HG02938 (cell line): Measurements from ENCODE around the gene ARMC8.

Source experiments
- ATAC-seq: cut with Tn5 transposase; IDR thresholded peaks from one replicate; pipeline ENCODE4 v1.9.1; 2021; ENCODE audit warnings: mild to moderate bottlenecking, moderate library complexity; ENCODE audit not compliant: unreplicated experiment

The ARMC8 gene

DNA sequence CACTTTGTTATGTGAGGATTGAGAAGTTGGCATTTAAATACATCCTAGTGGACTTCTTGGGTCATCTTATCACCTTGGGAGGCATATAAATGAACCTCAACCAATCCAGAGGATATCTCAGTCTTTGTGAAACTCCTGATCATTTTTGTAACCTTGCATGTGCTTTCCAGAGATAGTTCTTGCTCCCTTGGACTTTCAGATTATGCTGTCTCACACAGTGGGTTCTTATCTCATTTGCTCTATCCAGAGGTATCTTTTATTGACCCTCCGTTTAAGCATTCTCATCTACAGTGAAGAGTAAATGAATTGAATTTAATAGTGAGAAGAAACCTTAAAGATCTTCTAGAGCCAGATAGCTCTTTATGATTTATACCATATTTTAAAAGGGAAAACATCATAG is 10.4 kb downstream of the ARMC8 start:
- no peak for ATAC-seq

DNA sequence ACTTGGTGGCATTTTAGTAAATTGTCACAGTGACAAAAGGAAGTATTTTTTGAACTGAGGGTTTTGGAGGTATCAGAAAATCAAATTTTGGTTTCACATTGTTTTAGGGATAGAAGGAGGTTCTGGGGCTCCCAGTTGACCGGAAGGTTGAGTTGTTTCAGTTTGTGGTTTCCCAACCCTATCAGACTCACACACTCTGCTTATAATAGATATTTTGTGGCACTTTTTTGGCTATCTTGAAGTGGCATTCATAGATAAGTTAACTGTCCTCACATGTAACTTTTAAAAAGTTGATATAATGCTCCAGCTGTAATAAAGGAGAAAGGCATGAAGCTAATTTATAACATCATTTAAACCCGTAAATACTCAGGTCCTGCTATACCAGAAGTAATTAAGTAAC is 12.8 kb downstream of the ARMC8 start:
- ATAC-seq = no peak

DNA sequence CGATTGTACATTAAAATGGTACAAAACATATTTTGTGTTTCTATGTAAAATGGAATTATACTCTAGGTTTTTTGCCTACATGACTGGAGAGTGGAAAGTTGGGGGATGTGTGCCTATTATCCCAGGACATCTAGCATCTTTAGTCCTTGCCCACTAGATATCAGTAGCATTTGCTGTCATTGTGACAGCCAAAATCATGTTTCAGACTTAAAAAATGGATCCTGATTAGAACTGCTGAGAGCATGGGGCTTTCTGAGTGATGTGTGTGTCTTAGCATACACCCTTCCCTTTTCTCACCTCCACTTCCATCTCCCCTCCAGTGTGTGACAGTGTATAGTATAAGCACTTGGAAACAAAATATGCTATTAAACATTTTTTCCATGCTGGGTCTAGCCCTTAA is 13.3 kb downstream of the ARMC8 start:
- no peak for ATAC-seq

DNA sequence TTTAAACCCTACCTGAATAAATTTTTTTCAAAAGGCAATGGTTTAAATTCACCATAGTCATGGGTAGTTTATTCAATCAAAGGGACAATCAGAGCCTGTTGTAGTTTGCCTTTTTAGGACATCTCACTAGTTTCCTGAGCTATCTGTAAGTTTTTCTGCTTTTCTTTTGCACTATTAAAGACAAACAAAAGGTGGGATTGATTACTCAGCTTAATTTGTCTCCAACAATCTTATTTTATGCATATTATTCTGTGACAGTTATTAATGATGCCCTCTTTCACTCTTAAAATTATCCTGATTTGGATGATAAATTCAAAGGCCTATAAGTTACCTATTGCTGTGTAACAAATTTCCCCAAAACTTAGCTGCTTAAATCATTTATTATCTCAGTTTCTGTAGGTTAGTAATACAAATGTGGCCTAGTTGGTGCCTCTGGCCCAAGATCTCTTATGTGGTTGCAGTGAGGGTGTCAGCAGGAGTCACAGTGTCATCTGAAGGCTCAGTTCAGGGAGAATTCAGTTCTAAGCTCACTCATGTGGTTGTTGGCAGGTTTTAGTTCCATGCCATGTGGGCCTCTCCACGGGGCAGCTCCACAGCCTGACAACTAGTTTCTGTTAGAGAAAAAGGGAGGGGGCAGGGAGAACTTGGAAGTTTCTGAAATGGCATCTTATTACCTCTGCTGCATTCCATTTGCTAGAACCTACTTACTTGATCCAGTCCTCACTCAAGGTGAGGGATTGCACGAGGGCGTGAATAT is 16.0 kb downstream of the ARMC8 start:
- no peak for ATAC-seq

DNA sequence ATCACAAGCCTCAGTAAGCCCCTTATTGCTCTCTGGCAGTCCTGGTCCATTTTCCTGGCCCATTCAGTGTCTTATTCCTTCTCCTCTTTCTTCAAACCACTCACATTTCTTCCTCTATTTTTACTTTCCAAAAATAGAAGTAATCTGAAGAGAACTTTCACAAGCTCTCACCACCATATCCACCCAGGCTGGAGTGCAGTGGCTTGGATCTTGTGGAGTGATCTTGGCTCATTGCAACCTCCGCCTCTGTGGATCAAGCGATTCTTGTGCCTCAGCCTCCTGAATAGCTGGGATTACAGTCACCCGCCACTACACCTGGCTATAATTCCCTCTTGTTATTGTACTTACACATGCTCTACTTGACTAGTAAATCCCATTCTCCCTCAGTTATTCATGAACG is 16.8 kb downstream of the ARMC8 start:
- no peak for ATAC-seq

DNA sequence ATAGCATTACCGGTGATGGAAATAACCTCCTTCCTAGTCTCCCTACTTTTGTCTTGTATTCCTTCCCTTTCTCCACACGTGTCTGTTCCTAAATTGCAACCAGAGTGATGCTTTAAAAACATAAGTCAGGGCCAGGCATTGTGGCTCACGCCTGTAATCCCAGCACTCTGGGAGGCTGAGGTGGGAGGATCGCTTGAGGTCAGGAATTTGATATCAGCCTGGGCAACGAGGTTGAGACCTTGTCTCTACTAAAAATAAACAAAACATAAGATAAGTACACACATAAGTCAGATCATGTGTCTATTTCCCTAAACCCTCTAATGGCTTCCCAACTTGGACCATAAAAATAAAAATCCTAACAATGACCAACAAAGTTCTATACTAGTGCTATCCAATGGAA is 18.4 kb downstream of the ARMC8 start:
- no peak for ATAC-seq

DNA sequence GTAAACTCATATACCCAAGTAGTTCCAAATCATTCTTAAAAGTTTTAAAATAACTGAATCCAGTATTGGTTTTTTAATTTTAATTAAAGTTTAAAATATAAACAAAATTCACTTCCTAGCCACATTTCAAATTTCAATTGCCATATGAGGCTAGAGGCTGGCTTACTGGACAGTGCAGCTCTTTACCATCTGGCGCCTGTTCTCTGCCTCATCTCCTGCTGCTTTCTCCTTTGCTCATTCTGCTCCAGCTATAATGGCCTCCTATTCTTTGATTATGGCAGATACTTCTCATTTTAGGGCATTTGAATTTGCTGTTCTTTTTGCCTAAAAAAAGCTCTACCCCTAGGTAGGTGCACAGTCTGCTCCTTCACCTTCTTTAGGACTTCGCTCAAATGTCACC is 19.1 kb downstream of the ARMC8 start:
- no peak for ATAC-seq

DNA sequence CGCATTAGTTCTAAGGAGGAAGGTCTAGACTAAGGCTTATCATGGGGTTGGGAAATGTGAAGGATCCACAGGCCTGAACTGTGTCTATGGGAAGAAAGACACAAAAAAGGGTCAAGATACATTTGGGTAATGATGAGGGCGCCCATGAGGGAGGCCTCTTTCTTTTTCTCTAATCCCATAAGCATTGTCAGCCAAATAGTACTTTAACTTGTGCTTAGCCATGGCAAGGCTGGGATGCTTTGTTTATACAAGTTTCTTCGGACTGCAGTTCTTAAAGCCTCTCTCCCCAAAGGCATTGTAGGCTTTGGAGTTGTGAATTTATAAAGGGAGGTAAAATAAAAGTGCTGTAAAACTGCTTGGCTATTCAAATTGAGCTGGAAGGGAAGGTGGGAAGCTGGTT is 23.4 kb downstream of the ARMC8 start:
- no peak for ATAC-seq

DNA sequence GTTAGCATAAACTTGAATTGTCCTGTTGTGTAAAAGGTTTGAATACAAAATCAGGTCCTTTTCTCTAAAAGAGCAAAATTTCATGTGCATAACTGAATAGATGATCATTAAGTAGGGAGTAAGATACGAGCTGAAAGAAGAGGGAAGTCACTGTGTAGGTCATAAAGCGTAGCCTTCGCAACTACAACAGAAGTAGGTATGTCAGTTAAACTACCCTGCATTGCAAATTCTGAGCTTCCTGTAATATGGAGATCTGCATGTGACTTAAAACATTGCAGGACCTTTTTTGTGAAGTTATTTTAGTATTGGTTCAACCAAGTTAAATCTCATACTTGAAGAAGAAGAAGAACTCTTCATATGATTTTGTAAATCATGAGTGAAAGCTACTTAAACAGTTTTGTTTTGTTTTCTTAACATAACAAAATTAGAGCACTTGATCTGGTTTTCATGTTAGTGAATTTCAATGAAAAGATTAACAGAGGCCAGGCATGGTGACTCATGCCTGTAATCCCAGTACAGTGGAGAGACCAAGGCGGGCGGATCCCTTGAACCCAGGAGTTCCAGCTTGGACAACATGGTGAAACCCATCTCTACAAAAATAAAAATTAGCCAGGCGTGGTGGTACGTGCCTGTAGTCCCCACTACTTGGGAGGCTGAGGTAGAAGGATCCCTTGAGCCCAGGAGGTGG is 26.4 kb downstream of the ARMC8 start:
- ATAC-seq = no peak

DNA sequence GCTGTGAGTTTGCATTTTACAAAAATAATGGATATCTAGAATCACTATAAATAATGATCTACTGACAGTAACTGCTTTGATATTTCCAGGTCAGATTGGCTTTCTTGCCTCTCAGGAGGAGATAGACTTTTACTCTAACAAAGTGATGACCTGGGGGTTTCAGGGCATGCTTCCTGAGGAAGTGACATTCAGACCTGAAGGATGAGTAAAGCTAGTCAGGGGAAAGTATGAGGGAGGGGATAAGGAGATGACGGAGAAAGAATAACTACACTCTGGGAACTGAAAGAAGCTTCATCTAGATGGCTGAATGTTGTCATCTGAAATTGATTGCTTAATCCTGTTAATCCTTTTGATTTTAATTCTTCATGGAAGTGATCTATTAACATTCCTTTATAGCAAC is 32.2 kb downstream of the ARMC8 start:
- no peak for ATAC-seq

DNA sequence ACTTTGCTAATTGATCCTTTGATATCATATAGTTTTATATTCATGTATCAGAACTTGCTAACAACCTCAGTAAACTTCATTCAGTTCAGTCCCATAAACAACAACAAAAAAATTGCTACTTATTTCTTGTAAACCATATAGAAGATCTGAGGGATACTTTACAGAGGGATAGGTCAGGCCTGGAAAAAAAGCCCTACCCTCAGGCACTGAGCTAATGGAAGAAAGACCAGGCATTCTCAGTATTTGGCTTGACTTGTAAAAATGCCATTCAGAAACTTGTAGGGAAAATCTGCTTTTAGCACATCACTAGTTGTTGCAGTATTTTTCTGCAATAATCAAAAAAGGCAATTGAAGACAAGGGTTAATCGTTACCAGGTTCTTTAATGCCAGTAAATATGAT is 33.1 kb downstream of the ARMC8 start:
- no peak for ATAC-seq

DNA sequence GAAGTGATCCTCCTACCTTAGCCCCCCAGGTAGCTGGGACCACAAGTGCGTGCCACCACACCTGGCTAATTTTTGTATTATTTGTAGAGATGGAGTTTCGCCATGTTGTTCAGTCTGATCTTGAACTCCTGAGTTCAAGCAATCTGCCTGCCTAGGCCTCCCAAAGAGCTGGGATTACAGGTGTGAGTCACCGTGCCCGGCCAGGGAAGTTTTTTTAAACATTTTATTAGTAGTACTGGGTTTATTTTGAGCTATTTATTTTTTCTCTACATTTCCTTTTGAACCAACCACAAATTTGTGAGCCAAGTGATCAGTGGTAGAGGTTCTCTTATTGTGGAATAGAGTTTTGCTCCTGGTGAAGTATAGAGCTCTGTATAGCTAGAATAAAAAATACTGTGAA is 33.7 kb downstream of the ARMC8 start:
- ATAC-seq = no peak

DNA sequence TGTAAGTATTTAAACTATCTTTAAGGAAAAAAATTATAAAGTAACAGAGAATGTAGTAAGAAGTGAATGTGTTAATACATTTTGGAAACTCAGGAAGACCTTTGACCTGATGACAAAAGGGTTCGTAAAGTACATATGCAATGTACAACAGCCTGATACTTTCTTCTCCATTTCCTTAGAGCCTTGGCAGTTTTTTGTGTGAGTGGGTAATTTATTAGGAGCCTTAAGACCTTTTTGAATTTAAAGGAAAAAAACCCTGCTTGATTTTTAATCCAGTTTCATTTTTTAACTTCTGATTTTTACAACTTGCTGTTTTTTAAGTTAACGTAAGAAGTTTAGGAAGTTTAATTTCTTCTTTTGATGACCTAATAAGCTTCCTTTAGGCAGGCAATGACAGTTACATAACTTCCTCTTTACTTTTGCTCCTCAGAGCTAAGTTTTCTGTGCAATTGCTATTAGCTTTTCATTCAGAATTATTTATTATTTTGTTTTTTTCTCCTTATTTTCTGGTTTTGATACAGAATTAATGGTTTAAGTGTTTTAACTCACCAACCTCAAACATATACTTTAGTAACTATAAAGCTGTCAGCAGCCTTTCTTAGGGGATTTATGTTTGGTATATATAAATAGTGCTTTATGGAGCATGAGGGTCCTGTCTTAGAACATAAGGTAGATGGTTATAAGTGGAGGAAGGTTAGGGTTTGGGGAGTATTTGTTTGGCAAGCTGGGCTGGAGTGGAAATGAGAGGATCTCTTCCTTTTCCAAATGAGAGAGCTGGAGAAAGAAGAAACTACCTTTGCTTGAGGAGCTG is 35.2 kb downstream of the ARMC8 start:
- no peak for ATAC-seq

DNA sequence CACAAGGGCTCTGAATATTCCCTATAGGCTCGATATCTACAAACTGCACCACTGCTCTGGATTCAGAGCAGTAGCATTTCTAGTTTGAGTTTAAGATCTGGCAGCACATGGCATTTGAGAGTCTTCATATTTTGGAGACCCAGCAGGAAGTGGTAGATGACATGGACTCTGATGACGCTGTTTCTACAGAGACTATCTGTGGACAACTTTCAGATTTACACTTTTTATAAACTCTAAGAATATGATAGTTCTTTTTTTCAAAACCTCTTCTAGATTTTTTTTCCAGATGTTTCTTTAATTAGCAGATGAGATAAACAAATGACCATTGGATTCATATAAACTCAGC is 35.8 kb downstream of the ARMC8 start:
- ATAC-seq = no peak

DNA sequence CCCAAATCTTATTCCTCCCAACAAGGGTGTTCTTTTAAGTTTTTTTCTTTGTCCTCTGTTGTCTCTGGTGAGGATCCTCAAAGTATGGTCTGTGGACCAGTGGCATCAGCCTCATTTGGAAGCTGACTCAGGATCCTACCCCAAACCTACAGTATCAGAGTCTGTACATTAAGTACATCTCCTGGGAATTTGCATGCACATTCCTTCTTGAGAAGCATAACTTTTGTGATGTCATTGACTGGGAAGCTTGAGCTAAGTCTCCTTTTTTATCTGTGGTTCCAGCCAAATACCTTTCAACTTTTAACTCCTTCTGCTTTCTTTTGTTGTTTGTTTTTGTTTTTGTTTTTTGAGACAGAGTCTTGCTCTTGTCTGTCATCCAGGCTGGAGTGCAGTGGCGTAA is 40.5 kb downstream of the ARMC8 start:
- no peak for ATAC-seq

DNA sequence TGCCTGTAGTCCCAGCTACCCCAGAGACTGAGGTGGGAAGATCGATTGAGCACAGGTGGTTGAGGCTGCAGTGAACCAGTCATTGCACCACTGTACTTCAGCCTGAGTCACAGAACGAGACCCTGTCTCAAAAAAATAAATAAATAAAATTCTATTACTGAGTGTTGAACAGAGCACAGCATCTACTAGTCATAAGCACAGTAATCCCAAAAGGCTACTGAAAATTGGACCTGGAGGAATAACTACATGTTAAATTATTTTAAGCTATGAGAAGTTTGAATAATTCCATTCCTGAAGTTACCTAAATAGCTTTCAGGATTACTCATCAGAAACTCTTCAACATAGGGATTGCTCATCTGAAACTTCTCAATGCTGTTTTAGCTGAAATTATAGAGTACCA is 43.4 kb downstream of the ARMC8 start:
- ATAC-seq = no peak

DNA sequence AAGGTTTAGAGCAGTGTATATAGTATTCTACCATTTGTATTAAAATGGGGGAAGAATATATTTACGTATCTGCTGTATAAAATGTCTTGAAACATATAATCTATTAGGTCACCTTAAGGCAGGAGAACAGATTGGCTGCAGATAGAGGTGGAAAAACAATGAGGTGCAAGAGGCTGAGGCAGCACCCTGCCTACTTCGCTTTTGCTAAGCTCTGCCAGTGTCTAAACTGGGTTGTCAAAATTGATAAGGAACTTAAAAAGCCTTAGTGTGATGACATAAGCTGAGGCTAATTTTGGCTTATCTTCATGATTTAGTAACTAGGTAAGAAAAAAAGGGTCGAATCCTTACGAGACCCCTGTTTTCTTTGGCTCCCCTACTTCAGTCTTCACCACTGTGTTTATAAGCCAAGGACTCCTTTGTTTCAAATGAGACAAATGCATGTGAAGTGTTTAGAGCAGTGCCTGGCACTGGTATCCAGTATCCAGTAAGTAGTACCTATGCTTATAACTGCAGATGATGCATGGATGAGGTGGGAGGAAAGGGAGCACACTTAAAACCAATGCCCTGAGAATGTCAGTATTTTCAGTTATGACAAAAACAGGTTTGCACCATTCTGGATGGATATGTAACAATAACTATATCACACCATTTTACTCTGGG is 45.7 kb downstream of the ARMC8 start:
- ATAC-seq = no peak

DNA sequence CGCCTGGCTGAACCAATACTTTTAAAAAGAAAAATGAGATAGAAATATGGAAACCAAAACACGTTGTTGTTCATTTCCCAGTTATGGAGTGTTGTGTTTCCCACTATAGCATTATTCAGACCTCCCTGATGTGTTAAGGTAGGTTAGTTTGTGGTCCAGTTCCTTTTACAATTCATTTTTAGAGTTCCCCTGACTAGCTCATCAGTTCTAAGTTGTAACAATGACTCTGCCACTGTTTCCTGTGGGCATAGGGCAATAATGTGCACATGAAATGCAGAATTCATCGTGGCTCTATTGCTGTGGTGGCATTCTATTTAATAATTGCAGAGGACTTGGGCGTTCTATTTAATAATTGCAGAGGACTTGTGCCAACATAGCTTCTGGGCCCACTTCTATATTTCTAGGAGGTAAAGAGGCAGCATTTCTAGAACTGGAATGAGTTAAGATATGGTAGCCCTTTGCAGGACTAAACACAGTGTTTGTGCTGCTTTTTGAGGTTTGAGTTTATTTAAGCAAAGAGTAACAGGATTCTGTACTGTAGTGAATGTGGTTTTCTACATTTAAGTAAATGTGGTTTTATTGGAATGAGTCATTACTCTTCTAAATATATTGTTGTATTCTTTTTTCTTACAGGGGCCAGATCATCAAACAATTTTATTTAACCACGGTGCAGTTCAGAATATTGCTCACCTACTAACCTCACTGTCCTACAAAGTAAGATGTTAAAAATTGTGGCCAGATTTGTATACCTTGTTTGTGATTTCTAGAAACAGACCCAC is 47.5 kb downstream of the ARMC8 start:
- no peak for ATAC-seq

DNA sequence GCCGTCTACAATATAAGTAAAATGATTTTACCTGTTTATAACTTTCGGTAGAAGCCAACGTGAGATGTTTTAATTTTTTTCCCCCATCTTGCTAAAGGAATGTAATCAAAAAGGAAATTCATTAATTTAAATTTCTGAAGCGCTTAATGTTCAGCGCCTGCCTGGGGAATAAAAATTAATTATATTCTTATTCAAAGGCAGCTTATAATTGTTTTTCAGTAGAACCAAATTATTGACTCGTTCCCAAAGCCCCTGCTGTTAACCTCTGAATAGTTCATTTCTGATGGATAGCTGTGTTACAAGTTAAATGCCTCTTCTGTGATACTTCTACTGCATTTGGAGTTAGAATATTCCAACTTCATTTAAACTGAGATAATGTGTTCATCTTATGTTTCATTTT is 51.6 kb downstream of the ARMC8 start:
- no peak for ATAC-seq

DNA sequence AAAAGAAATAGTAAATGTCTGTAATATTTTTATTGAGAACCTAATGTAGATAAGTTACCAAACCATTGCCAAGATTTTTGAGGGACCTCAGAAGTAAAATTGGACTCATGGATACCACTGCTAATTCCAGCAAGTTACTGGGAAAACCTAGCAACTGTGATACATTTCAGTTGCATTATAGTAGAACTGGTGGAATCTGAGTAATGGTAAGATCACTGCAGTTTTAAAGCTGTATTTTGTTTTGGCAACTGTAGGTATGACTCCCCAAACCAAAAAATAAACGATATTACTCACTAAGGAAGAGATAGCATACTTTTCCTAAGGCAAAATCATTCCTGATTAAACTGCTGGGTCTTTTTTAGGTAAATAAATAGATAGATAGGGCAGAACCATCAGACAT is 54.0 kb downstream of the ARMC8 start:
- ATAC-seq = no peak

DNA sequence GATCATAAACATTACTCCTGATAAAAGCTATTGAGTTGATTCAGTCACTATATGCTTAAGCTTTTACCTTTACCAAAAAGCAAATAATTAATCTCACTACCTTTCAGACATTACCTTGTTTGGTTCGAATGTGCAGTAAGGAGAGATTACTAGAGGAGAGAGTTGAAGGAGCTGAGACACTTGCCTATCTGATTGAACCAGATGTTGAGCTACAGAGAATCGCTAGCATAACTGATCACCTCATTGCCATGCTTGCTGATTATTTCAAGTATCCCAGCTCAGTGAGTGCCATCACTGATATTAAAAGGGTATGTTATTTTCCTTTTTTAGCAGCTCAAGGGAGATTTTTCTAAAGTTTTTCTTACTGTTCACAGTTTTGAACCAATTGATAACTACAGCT is 54.6 kb downstream of the ARMC8 start:
- no peak for ATAC-seq
